ENCODE results near the gene KPNA1. TPM values are rescaled to one million over a fixed set of nuclear protein-coding genes. Genes with fewer than 3 reads are reported as not detected.

The KPNA1 gene
- total and polyA plus RNA-seq, 2 of the 13 experiments (the other 11 are each of a cell fraction or from before 2014, with no cell fraction given): 15.4 to 30.0 TPM

DNA sequence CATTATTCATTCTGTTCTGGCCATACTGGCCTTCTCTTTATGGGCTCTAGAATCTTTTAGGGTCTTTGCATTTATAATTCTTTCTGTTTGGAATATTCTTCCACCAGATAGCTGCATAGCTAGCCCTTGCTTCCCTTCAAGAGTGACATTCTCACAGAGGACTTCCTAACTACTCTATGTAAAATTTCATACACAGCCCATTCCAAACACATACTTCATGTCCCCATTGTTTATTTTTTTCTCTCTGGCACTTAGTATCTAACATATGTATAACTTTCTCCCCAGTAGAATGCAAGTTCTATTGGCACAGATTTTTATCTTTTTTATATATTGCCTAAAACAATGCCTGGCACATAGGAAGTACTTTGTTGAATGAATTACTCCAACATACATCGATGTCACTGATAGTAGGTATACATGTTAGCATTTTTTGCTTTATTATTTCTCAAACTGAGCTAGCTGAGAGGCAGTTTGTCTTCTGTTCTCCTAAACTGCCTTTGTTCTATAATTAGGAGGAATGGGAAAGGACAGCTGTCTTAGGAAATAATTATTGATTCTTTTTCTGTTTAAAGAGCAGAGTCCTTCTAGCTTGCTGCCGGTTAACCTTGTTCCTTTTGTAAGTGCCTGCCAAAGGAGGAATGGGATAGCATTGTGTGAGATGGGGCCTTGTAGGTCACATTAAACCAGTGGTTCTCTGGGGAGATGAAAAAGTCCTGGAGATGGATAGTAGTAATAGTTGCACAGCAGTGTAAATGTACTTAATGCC is 122.9 kb downstream of the KPNA1 start (continued):
- TF ChIP-seq, protein P1, sequence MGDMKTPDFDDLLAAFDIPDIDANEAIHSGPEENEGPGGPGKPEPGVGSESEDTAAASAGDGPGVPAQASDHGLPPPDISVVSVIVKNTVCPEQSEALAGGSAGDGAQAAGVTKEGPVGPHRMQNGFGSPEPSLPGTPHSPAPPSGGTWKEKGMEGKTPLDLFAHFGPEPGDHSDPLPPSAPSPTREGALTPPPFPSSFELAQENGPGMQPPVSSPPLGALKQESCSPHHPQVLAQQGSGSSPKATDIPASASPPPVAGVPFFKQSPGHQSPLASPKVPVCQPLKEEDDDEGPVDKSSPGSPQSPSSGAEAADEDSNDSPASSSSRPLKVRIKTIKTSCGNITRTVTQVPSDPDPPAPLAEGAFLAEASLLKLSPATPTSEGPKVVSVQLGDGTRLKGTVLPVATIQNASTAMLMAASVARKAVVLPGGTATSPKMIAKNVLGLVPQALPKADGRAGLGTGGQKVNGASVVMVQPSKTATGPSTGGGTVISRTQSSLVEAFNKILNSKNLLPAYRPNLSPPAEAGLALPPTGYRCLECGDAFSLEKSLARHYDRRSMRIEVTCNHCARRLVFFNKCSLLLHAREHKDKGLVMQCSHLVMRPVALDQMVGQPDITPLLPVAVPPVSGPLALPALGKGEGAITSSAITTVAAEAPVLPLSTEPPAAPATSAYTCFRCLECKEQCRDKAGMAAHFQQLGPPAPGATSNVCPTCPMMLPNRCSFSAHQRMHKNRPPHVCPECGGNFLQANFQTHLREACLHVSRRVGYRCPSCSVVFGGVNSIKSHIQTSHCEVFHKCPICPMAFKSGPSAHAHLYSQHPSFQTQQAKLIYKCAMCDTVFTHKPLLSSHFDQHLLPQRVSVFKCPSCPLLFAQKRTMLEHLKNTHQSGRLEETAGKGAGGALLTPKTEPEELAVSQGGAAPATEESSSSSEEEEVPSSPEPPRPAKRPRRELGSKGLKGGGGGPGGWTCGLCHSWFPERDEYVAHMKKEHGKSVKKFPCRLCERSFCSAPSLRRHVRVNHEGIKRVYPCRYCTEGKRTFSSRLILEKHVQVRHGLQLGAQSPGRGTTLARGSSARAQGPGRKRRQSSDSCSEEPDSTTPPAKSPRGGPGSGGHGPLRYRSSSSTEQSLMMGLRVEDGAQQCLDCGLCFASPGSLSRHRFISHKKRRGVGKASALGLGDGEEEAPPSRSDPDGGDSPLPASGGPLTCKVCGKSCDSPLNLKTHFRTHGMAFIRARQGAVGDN (CRISPR knock-in tag; IDR thresholded peaks at IDR 0.05): no peak
- TF ChIP-seq SRSF4 (IDR thresholded peaks at IDR 0.05; ENCODE audit: low read depth, low read length, poor library complexity, severe bottlenecking) (no peak), HNF4A (CRISPR knock-in tag; IDR thresholded peaks at IDR 0.05) (peak; percentile 91), ZNF766 (CRISPR knock-in tag; IDR thresholded peaks at IDR 0.05; ENCODE audit: borderline replicate concordance) (no peak), ZSCAN22 (CRISPR knock-in tag; IDR thresholded peaks at IDR 0.05) (no peak), ZNF543 (CRISPR knock-in tag; IDR thresholded peaks at IDR 0.05) (no peak), SAFB2 (CRISPR knock-in tag; IDR thresholded peaks at IDR 0.05; ENCODE audit: borderline replicate concordance, low read depth) (no peak), ZNF841 (CRISPR knock-in tag; IDR thresholded peaks at IDR 0.05; ENCODE audit: borderline replicate concordance) (no peak), KMT2A (CRISPR knock-in tag; IDR thresholded peaks at IDR 0.05) (no peak), ZEB1 (IDR thresholded peaks at IDR 0.05; ENCODE audit: insufficient replicate concordance, low read depth) (no peak), RAD51 (IDR thresholded peaks at IDR 0.05; ENCODE audit: borderline replicate concordance) (no peak), ONECUT2 (CRISPR knock-in tag; IDR thresholded peaks at IDR 0.05) (peak; percentile 96), FOXK2 (IDR thresholded peaks at IDR 0.05) (no peak), ZFP1 (CRISPR knock-in tag; IDR thresholded peaks at IDR 0.05) (no peak), PCBP2 (optimal IDR thresholded peaks at IDR 0.05; ENCODE audit: low read depth, low read length, poor library complexity, severe bottlenecking) (no peak), ZFP36L1 (CRISPR knock-in tag; IDR thresholded peaks at IDR 0.05) (no peak), JDP2 (CRISPR knock-in tag; IDR thresholded peaks at IDR 0.05; ENCODE audit: borderline replicate concordance) (no peak), XRCC5 (optimal IDR thresholded peaks at IDR 0.05; ENCODE audit: low read length) (no peak), HDAC6 (IDR thresholded peaks at IDR 0.05; ENCODE audit: low read depth, low read length) (no peak), TRIM24 (CRISPR knock-in tag; IDR thresholded peaks at IDR 0.05) (no peak), NR2F2 (IDR thresholded peaks at IDR 0.05; ENCODE audit: borderline replicate concordance, low read depth) (peak; percentile 57; the same call in 1 of the 2 replicates)
- TF ChIP-seq, protein P2, sequence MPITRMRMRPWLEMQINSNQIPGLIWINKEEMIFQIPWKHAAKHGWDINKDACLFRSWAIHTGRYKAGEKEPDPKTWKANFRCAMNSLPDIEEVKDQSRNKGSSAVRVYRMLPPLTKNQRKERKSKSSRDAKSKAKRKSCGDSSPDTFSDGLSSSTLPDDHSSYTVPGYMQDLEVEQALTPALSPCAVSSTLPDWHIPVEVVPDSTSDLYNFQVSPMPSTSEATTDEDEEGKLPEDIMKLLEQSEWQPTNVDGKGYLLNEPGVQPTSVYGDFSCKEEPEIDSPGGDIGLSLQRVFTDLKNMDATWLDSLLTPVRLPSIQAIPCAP (CRISPR knock-in tag; IDR thresholded peaks at IDR 0.05; ENCODE audit: low read depth): no peak
- TF ChIP-seq, protein P3, sequence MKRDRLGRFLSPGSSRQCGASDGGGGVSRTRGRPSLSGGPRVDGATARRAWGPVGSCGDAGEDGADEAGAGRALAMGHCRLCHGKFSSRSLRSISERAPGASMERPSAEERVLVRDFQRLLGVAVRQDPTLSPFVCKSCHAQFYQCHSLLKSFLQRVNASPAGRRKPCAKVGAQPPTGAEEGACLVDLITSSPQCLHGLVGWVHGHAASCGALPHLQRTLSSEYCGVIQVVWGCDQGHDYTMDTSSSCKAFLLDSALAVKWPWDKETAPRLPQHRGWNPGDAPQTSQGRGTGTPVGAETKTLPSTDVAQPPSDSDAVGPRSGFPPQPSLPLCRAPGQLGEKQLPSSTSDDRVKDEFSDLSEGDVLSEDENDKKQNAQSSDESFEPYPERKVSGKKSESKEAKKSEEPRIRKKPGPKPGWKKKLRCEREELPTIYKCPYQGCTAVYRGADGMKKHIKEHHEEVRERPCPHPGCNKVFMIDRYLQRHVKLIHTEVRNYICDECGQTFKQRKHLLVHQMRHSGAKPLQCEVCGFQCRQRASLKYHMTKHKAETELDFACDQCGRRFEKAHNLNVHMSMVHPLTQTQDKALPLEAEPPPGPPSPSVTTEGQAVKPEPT (CRISPR knock-in tag; IDR thresholded peaks at IDR 0.05; ENCODE audit: low read depth): no peak
- TF ChIP-seq, protein P4, sequence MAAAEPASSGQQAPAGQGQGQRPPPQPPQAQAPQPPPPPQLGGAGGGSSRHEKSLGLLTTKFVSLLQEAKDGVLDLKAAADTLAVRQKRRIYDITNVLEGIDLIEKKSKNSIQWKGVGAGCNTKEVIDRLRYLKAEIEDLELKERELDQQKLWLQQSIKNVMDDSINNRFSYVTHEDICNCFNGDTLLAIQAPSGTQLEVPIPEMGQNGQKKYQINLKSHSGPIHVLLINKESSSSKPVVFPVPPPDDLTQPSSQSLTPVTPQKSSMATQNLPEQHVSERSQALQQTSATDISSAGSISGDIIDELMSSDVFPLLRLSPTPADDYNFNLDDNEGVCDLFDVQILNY (CRISPR knock-in tag; conservative IDR thresholded peaks at IDR 0.05): no peak

Measured in HepG2 (cell line).